Muscle layer of colon (tissue), 2 donors: ENCODE data around the gene TFF2.

Experiments
- H3K27ac ChIP-seq: one replicate; pipeline ENCODE4 v1.7.0; 2013; ENCODE audit warnings: low read depth, mild to moderate bottlenecking, low read length, moderate library complexity
- H3K27me3 ChIP-seq, 2 donors: one replicate each; pipeline ENCODE4 v1.7.0; 2013; ENCODE audit warnings: low read length in 2 of 2, mild to moderate bottlenecking in 2 of 2; ENCODE audit not compliant: insufficient read depth in 2 of 2, control insufficient read depth in 1 of 2
- H3K36me3 ChIP-seq: one replicate; pipeline ENCODE4 v1.7.0; 2013; ENCODE audit warnings: mild to moderate bottlenecking, low read length; ENCODE audit not compliant: insufficient read depth
- H3K4me1 ChIP-seq: one replicate; pipeline ENCODE4 v1.7.0; 2013; ENCODE audit warnings: mild to moderate bottlenecking, low read length; ENCODE audit not compliant: insufficient read depth
- H3K4me3 ChIP-seq, 2 donors: one replicate each; pipeline ENCODE4 v1.7.0; 2013; ENCODE audit warnings: low read length in 2 of 2, low read depth in 1 of 2, mild to moderate bottlenecking in 1 of 2, moderate library complexity in 1 of 2
- H3K9ac ChIP-seq: one replicate; pipeline ENCODE4 v1.7.0; 2013; ENCODE audit warnings: low read length
- H3K9me3 ChIP-seq: one replicate; pipeline ENCODE4 v1.7.0; 2013; ENCODE audit warnings: mild to moderate bottlenecking, low read length
- donor health status: abdominal sarcoma.
- donor health status: Adenocarcinoma of cecum.

TFF2 gene

GRCh38 chr21:42297377-42297776 is 53.4 kb downstream of the TFF2 start:
- Histone ChIP-seq H3K4me3 (no peak overlapping the region), H3K9me3 (no peaks in the 10 kb centered on the region), H3K4me1 (no peaks in the 10 kb centered on the region), H3K27me3 (no peaks in the 10 kb centered on the region), H3K36me3 (peaks cover 33% of the 10 kb centered on the region), H3K9ac (no peak overlapping the region), H3K27ac (no peak overlapping the region)

GRCh38 chr21:42296501-42296900 is 54.3 kb downstream of the TFF2 start:
- no peaks in the 10 kb centered on the region for H3K9me3 ChIP-seq
- no peak overlapping the region for H3K27ac ChIP-seq
- no peaks in the 10 kb centered on the region for H3K27me3 ChIP-seq
- no peak overlapping the region for H3K9ac ChIP-seq
- peaks cover 40% of the 10 kb centered on the region for H3K36me3 ChIP-seq
- no peaks in the 10 kb centered on the region for H3K4me1 ChIP-seq
- H3K4me3 ChIP-seq: no peak overlapping the region
